Measurements from ENCODE around the gene MELK.

MELK gene

GRCh38 chr9:36535107-36535506 is 37.6 kb upstream of the MELK start:
- H3K4ac ChIP-seq (ENCODE audit: low read length) = no peak overlapping the region
- no peaks in the 10 kb centered on the region for H3K4me1 ChIP-seq (ENCODE audit: control insufficient read depth in 2 of 2, insufficient read depth in 1 of 2, low read depth in 1 of 2, low read length in 2 of 2)
- no peak overlapping the region for H4K91ac ChIP-seq (ENCODE audit: low read depth, low read length, poor library complexity)
- no peak overlapping the region for H2AFZ ChIP-seq (ENCODE audit: low read length)
- no peak for DNase-seq (ENCODE audit: low spot score)
- H2BK120ac ChIP-seq (ENCODE audit: low read depth, low read length) = no peak overlapping the region
- peaks cover 0 to 7% (median 0%) of the 10 kb centered on the region in 3 experiments for H3K27me3 ChIP-seq (ENCODE audit: control insufficient read depth in 3 of 3, insufficient read depth in 3 of 3, low read depth in 1 of 3, low read length in 3 of 3)
- no peak overlapping the region for H2BK15ac ChIP-seq (ENCODE audit: low read length)
- H2BK12ac ChIP-seq (ENCODE audit: low read length) = no peak overlapping the region
- no peaks in the 10 kb centered on the region for H3K79me1 ChIP-seq (ENCODE audit: low read depth, low read length)
- H3K9me3 ChIP-seq (replicated peaks in 1 of 2; ENCODE audit: control insufficient read depth in 2 of 2, insufficient read depth in 1 of 2, low read depth in 1 of 2, low read length in 2 of 2) = no peaks in the 10 kb centered on the region
- H4K8ac ChIP-seq (ENCODE audit: low read depth, low read length) = no peak overlapping the region
- H3K4me2 ChIP-seq (ENCODE audit: insufficient read depth, low read length, poor library complexity, severe bottlenecking) = no peak overlapping the region
- H3K9ac ChIP-seq (ENCODE audit: low read depth, low read length, poor library complexity) = no peak overlapping the region
- no peak overlapping the region for H2AK5ac ChIP-seq (ENCODE audit: low read depth, low read length)
- H3K4me3 ChIP-seq (ENCODE audit: low read length in 2 of 2) = no peak overlapping the region
- H3K27ac ChIP-seq (replicated peaks; ENCODE audit: low read length) = no peak overlapping the region
- H3K18ac ChIP-seq (ENCODE audit: low read length) = no peak overlapping the region
- no CpG with 5 or more reads among the region's 1 CpG for WGBS, 2 donors (ENCODE audit: extremely low coverage in 2 of 2, insufficient read length in 2 of 2, insufficient replicate concordance in 1 of 2)
- no peak overlapping the region for H3K14ac ChIP-seq (ENCODE audit: low read length)
- no peak overlapping the region for H3K23ac ChIP-seq (ENCODE audit: low read depth, low read length, poor library complexity)
- no peaks in the 10 kb centered on the region for H3K36me3 ChIP-seq (replicated peaks in 1 of 2; ENCODE audit: control insufficient read depth in 2 of 2, insufficient read depth in 2 of 2, low read length in 2 of 2)
- H2BK5ac ChIP-seq (ENCODE audit: low read length) = no peak overlapping the region

- Histone ChIP-seq H3K79me1 (ENCODE audit: low read depth, low read length) (no peaks in the 10 kb centered on the region), H3K4me3 (ENCODE audit: low read length in 2 of 2) (no peak overlapping the region), H4K8ac (ENCODE audit: low read depth, low read length) (no peak overlapping the region), H2BK15ac (ENCODE audit: low read length) (no peak overlapping the region), H3K4me1 (ENCODE audit: control insufficient read depth in 2 of 2, insufficient read depth in 1 of 2, low read depth in 1 of 2, low read length in 2 of 2) (no peaks in the 10 kb centered on the region), H3K14ac (ENCODE audit: low read length) (no peak overlapping the region), H3K27ac (replicated peaks; ENCODE audit: low read length) (no peak overlapping the region), H3K9me3 (replicated peaks in 1 of 2; ENCODE audit: control insufficient read depth in 2 of 2, insufficient read depth in 1 of 2, low read depth in 1 of 2, low read length in 2 of 2) (no peaks in the 10 kb centered on the region), H2BK12ac (ENCODE audit: low read length) (no peak overlapping the region), H2AFZ (ENCODE audit: low read length) (no peak overlapping the region), H3K18ac (ENCODE audit: low read length) (no peak overlapping the region), H2BK5ac (ENCODE audit: low read length) (no peak overlapping the region), H2AK5ac (ENCODE audit: low read depth, low read length) (no peak overlapping the region), H2BK120ac (ENCODE audit: low read depth, low read length) (no peak overlapping the region), H3K36me3 (replicated peaks in 1 of 2; ENCODE audit: control insufficient read depth in 2 of 2, insufficient read depth in 2 of 2, low read length in 2 of 2) (no peaks in the 10 kb centered on the region), H3K23ac (ENCODE audit: low read depth, low read length, poor library complexity) (no peak overlapping the region), H3K4me2 (ENCODE audit: insufficient read depth, low read length, poor library complexity, severe bottlenecking) (no peak overlapping the region), H4K91ac (ENCODE audit: low read depth, low read length, poor library complexity) (no peak overlapping the region), H3K9ac (ENCODE audit: low read depth, low read length, poor library complexity) (no peak overlapping the region), H3K4ac (ENCODE audit: low read length) (no peak overlapping the region), H3K27me3 (ENCODE audit: control insufficient read depth in 3 of 3, insufficient read depth in 3 of 3, low read depth in 1 of 3, low read length in 3 of 3) (no peaks in the 10 kb centered on the region)
- DNase-seq (ENCODE audit: low spot score) = no peak
- no CpG with 5 or more reads among the region's 4 CpGs for WGBS, 2 donors (ENCODE audit: extremely low coverage in 2 of 2, insufficient read length in 2 of 2, insufficient replicate concordance in 1 of 2)
Observed at GRCh38 chr9:36537861-36538260, 34.8 kb upstream of the MELK start.

GRCh38 chr9:36542355-36542754 is 30.3 kb upstream of the MELK start:
- no peak for DNase-seq (ENCODE audit: low spot score)
- no peak overlapping the region for H4K91ac ChIP-seq (ENCODE audit: low read depth, low read length, poor library complexity)

GRCh38 chr9:36543916-36544315 is 28.8 kb upstream of the MELK start:
- H3K9me3 ChIP-seq (replicated peaks in 1 of 2; ENCODE audit: control insufficient read depth in 2 of 2, insufficient read depth in 1 of 2, low read depth in 1 of 2, low read length in 2 of 2) = no peaks in the 10 kb centered on the region
- no peak overlapping the region for H3K9ac ChIP-seq (ENCODE audit: low read depth, low read length, poor library complexity)
- no peak overlapping the region for H2BK15ac ChIP-seq (ENCODE audit: low read length)
- H2AK5ac ChIP-seq (ENCODE audit: low read depth, low read length) = no peak overlapping the region
- DNase-seq (ENCODE audit: low spot score) = no peak
- H2BK5ac ChIP-seq (ENCODE audit: low read length) = no peak overlapping the region
- no peak overlapping the region for H2BK120ac ChIP-seq (ENCODE audit: low read depth, low read length)
- no peak overlapping the region for H2AFZ ChIP-seq (ENCODE audit: low read length)
- no peaks in the 10 kb centered on the region for H3K79me1 ChIP-seq (ENCODE audit: low read depth, low read length)
- H3K4me3 ChIP-seq (ENCODE audit: low read length in 2 of 2) = no peak overlapping the region
- no peaks in the 10 kb centered on the region for H3K36me3 ChIP-seq (replicated peaks in 1 of 2; ENCODE audit: control insufficient read depth in 2 of 2, insufficient read depth in 2 of 2, low read length in 2 of 2)
- no CpG with 5 or more reads among the region's 7 CpGs for WGBS, 2 donors (ENCODE audit: extremely low coverage in 2 of 2, insufficient read length in 2 of 2, insufficient replicate concordance in 1 of 2)
- no peak overlapping the region for H3K4ac ChIP-seq (ENCODE audit: low read length)
- H3K27ac ChIP-seq (replicated peaks; ENCODE audit: low read length) = no peak overlapping the region
- H2BK12ac ChIP-seq (ENCODE audit: low read length) = no peak overlapping the region
- no peak overlapping the region for H3K14ac ChIP-seq (ENCODE audit: low read length)
- H4K91ac ChIP-seq (ENCODE audit: low read depth, low read length, poor library complexity) = no peak overlapping the region
- H3K18ac ChIP-seq (ENCODE audit: low read length) = no peak overlapping the region
- no peaks in the 10 kb centered on the region for H3K27me3 ChIP-seq (ENCODE audit: control insufficient read depth in 3 of 3, insufficient read depth in 3 of 3, low read depth in 1 of 3, low read length in 3 of 3)
- no peaks in the 10 kb centered on the region for H3K4me1 ChIP-seq (ENCODE audit: control insufficient read depth in 2 of 2, insufficient read depth in 1 of 2, low read depth in 1 of 2, low read length in 2 of 2)
- no peak overlapping the region for H3K23ac ChIP-seq (ENCODE audit: low read depth, low read length, poor library complexity)
- H4K8ac ChIP-seq (ENCODE audit: low read depth, low read length) = peak overlapping the region; percentile 43
- H3K4me2 ChIP-seq (ENCODE audit: insufficient read depth, low read length, poor library complexity, severe bottlenecking) = no peak overlapping the region

More at GRCh38 chr9:36542355-36542754, 30.3 kb upstream of the MELK start:
- Histone ChIP-seq H3K18ac (ENCODE audit: low read length) (no peak overlapping the region), H2BK120ac (ENCODE audit: low read depth, low read length) (no peak overlapping the region), H3K4me2 (ENCODE audit: insufficient read depth, low read length, poor library complexity, severe bottlenecking) (no peak overlapping the region), H3K79me1 (ENCODE audit: low read depth, low read length) (no peaks in the 10 kb centered on the region), H3K9me3 (replicated peaks in 1 of 2; ENCODE audit: control insufficient read depth in 2 of 2, insufficient read depth in 1 of 2, low read depth in 1 of 2, low read length in 2 of 2) (no peaks in the 10 kb centered on the region), H2AK5ac (ENCODE audit: low read depth, low read length) (no peak overlapping the region), H3K4me3 (ENCODE audit: low read length in 2 of 2) (no peak overlapping the region), H2BK5ac (ENCODE audit: low read length) (no peak overlapping the region), H2AFZ (ENCODE audit: low read length) (no peak overlapping the region), H3K4ac (ENCODE audit: low read length) (no peak overlapping the region), H3K27ac (replicated peaks; ENCODE audit: low read length) (no peak overlapping the region), H3K36me3 (replicated peaks in 1 of 2; ENCODE audit: control insufficient read depth in 2 of 2, insufficient read depth in 2 of 2, low read length in 2 of 2) (no peaks in the 10 kb centered on the region), H2BK12ac (ENCODE audit: low read length) (no peak overlapping the region), H3K4me1 (ENCODE audit: control insufficient read depth in 2 of 2, insufficient read depth in 1 of 2, low read depth in 1 of 2, low read length in 2 of 2) (no peaks in the 10 kb centered on the region), H3K27me3 (ENCODE audit: control insufficient read depth in 3 of 3, insufficient read depth in 3 of 3, low read depth in 1 of 3, low read length in 3 of 3) (no peaks in the 10 kb centered on the region), H3K14ac (ENCODE audit: low read length) (no peak overlapping the region), H4K8ac (ENCODE audit: low read depth, low read length) (no peak overlapping the region), H2BK15ac (ENCODE audit: low read length) (no peak overlapping the region), H3K9ac (ENCODE audit: low read depth, low read length, poor library complexity) (no peak overlapping the region), H3K23ac (ENCODE audit: low read depth, low read length, poor library complexity) (no peak overlapping the region)
- no CpG with 5 or more reads among the region's 7 CpGs for WGBS, 2 donors (ENCODE audit: extremely low coverage in 2 of 2, insufficient read length in 2 of 2, insufficient replicate concordance in 1 of 2)
